Renal pelvis (tissue), 4 donors: Measurements from ENCODE around the gene SLC7A10. TPM values are rescaled to one million over a fixed set of nuclear protein-coding genes. Genes with fewer than 3 reads are reported as not detected.

Experiments
- DNase-seq: peaks from one replicate; pipeline ENCODE4 v3.0.0-alpha.2; 2013
- polyA plus RNA-seq, 3 donors: library from polyadenylated mRNA; unstranded; fragments of 120-200 nt; gene quantifications; one replicate each; pipeline ENCODE4 v1.2.1, GENCODE V29; 2013; ENCODE audit not compliant: insufficient read length in 3 of 3

Gene SLC7A10
- polyA plus RNA-seq, 3 donors = 0.24 to 0.52 (median 0.36) TPM

- DNase-seq = no peak
Observed at GRCh38 chr19:33255781-33256180, 30.1 kb upstream of the SLC7A10 start.

GRCh38 chr19:33254245-33254824, 28.7 kb upstream of the SLC7A10 start:
- no peak for DNase-seq

- DNase-seq = no peak
Observed at GRCh38 chr19:33252971-33253370, 27.3 kb upstream of the SLC7A10 start.

GRCh38 chr19:33252418-33252962, 26.8 kb upstream of the SLC7A10 start:
- DNase-seq = no peak

- no peak for DNase-seq
Observed at GRCh38 chr19:33251526-33252090, 26.0 kb upstream of the SLC7A10 start.

- no peak for DNase-seq
Observed at GRCh38 chr19:33251076-33251475, 25.4 kb upstream of the SLC7A10 start.

- DNase-seq = no peak
Observed at GRCh38 chr19:33250500-33250899, 24.9 kb upstream of the SLC7A10 start.

- no peak for DNase-seq
Observed at GRCh38 chr19:33249740-33250366, 24.2 kb upstream of the SLC7A10 start.

- no peak for DNase-seq
Observed at GRCh38 chr19:33248954-33249613, 23.4 kb upstream of the SLC7A10 start.

GRCh38 chr19:33248553-33248953, 22.9 kb upstream of the SLC7A10 start:
- no peak for DNase-seq

- DNase-seq = no peak
Observed at GRCh38 chr19:33248104-33248503, 22.5 kb upstream of the SLC7A10 start.

- DNase-seq = no peak
Observed at GRCh38 chr19:33247441-33247819, 21.8 kb upstream of the SLC7A10 start.

GRCh38 chr19:33246709-33247440, 21.2 kb upstream of the SLC7A10 start:
- no peak for DNase-seq

GRCh38 chr19:33245948-33246708, 20.5 kb upstream of the SLC7A10 start:
- DNase-seq = no peak

GRCh38 chr19:33242911-33243310, 17.3 kb upstream of the SLC7A10 start:
- no peak for DNase-seq

- DNase-seq = no peak
Observed at GRCh38 chr19:33242131-33242530, 16.5 kb upstream of the SLC7A10 start.

GRCh38 chr19:33241530-33242101, 16.0 kb upstream of the SLC7A10 start:
- DNase-seq = no peak

- no peak for DNase-seq
Observed at GRCh38 chr19:33241091-33241529, 15.5 kb upstream of the SLC7A10 start.

GRCh38 chr19:33240181-33240771, 14.6 kb upstream of the SLC7A10 start:
- no peak for DNase-seq

- DNase-seq = no peak
Observed at GRCh38 chr19:33239223-33239975, 13.7 kb upstream of the SLC7A10 start.
